ENCODE measurements around the gene MYH7. TPM values are rescaled to one million over a fixed set of nuclear protein-coding genes. Genes with fewer than 3 reads are reported as not detected.

MYH7 gene
- total RNA-seq, 1 experiment from 2014 or later, result not detected

GRCh38 chr14:23408307-23408630, 27.2 kb downstream of the MYH7 start:
- H3K36me3 Mint-ChIP-seq (ENCODE audit: insufficient read depth, unreplicated experiment), result no peaks in the 10 kb centered on the region
- H3K27ac Mint-ChIP-seq (ENCODE audit: low read depth, unreplicated experiment), result no peak overlapping the region
- BruUV-seq (replicated peaks), result no TSS peak
- H3K4me3 Mint-ChIP-seq (ENCODE audit: unreplicated experiment), result no peak overlapping the region
- ChIA-PET CTCF (no interaction called here), POLR2A (no interaction called here)
- H3K9me3 Mint-ChIP-seq (ENCODE audit: unreplicated experiment), result no peaks in the 10 kb centered on the region
- no peaks in the 10 kb centered on the region for H3K4me1 Mint-ChIP-seq (ENCODE audit: insufficient read depth, unreplicated experiment)
- intact Hi-C loops (cut with micrococcal nuclease), result no loop called here
- no peak for TF ChIP-seq CTCF (IDR thresholded peaks at IDR 0.05; ENCODE audit: unreplicated experiment)
- no peak for DNase-seq (ENCODE audit: unreplicated experiment)
- H3K27me3 Mint-ChIP-seq (ENCODE audit: insufficient read depth, unreplicated experiment), result peaks cover 71% of the 10 kb centered on the region

GRCh38 chr14:23407516-23408306, 27.7 kb downstream of the MYH7 start, which contains the start of gene MYH6:
TSS of gene MYH6 (minus strand) at chr14:23408273. CDS start at chr14:23407223, 1,050 bp downstream.
- H3K9me3 Mint-ChIP-seq (ENCODE audit: unreplicated experiment), result no peaks in the 10 kb centered on the region
- intact Hi-C loops (cut with micrococcal nuclease), result no loop called here
- ChIA-PET POLR2A (no interaction called here), CTCF (no interaction called here)
- H3K27ac Mint-ChIP-seq (ENCODE audit: low read depth, unreplicated experiment), result no peak within 1 kb of the TSS
- BruUV-seq (replicated peaks), result no TSS peak
- TF ChIP-seq CTCF (IDR thresholded peaks at IDR 0.05; ENCODE audit: unreplicated experiment), result no peak
- H3K27me3 Mint-ChIP-seq (ENCODE audit: insufficient read depth, unreplicated experiment), result peaks cover 77% of the 10 kb centered on the region
- no peak within 1 kb of the TSS for H3K4me3 Mint-ChIP-seq (ENCODE audit: unreplicated experiment)
- no peaks in the 10 kb centered on the region for H3K36me3 Mint-ChIP-seq (ENCODE audit: insufficient read depth, unreplicated experiment)
- H3K4me1 Mint-ChIP-seq (ENCODE audit: insufficient read depth, unreplicated experiment), result no peaks in the 10 kb centered on the region
- DNase-seq (ENCODE audit: unreplicated experiment), result no peak

GRCh38 chr14:23406725-23407355, 28.6 kb downstream of the MYH7 start:
- no peak overlapping the region for H3K4me3 Mint-ChIP-seq (ENCODE audit: unreplicated experiment)
- H3K27me3 Mint-ChIP-seq (ENCODE audit: insufficient read depth, unreplicated experiment), result peaks cover 86% of the 10 kb centered on the region
- no peaks in the 10 kb centered on the region for H3K36me3 Mint-ChIP-seq (ENCODE audit: insufficient read depth, unreplicated experiment)
- no peak for DNase-seq (ENCODE audit: unreplicated experiment)
- intact Hi-C loops (cut with micrococcal nuclease), result no loop called here
- H3K9me3 Mint-ChIP-seq (ENCODE audit: unreplicated experiment), result no peaks in the 10 kb centered on the region
- no peaks in the 10 kb centered on the region for H3K4me1 Mint-ChIP-seq (ENCODE audit: insufficient read depth, unreplicated experiment)
- H3K27ac Mint-ChIP-seq (ENCODE audit: low read depth, unreplicated experiment), result no peak overlapping the region
- CTCF ChIA-PET, result interaction anchor here (1.4 kb wide), 1 partner anchor 27 kb away, joined by 5 read pairs; no protein-coding TSS in a partner anchor
- POLR2A ChIA-PET, result interaction anchor here (1.0 kb wide), 1 partner anchor 12 kb away, joined by 3 read pairs; no protein-coding TSS in a partner anchor
- no peak for TF ChIP-seq CTCF (IDR thresholded peaks at IDR 0.05; ENCODE audit: unreplicated experiment)
- no TSS peak for BruUV-seq (replicated peaks)

GRCh38 chr14:23406244-23406643, 29.2 kb downstream of the MYH7 start:
- TF ChIP-seq CTCF (IDR thresholded peaks at IDR 0.05; ENCODE audit: unreplicated experiment), result no peak
- ChIA-PET POLR2A (interaction anchor here (1.0 kb wide), 1 partner anchor 12 kb away, joined by 3 read pairs; no protein-coding TSS in a partner anchor), CTCF (interaction anchor here (1.4 kb wide), 1 partner anchor 26 kb away, joined by 5 read pairs; no protein-coding TSS in a partner anchor)
- H3K9me3 Mint-ChIP-seq (ENCODE audit: unreplicated experiment), result no peaks in the 10 kb centered on the region
- H3K4me3 Mint-ChIP-seq (ENCODE audit: unreplicated experiment), result no peak overlapping the region
- no peaks in the 10 kb centered on the region for H3K36me3 Mint-ChIP-seq (ENCODE audit: insufficient read depth, unreplicated experiment)
- BruUV-seq (replicated peaks), result no TSS peak
- intact Hi-C loops (cut with micrococcal nuclease), result no loop called here
- no peak overlapping the region for H3K27ac Mint-ChIP-seq (ENCODE audit: low read depth, unreplicated experiment)
- no peaks in the 10 kb centered on the region for H3K4me1 Mint-ChIP-seq (ENCODE audit: insufficient read depth, unreplicated experiment)
- H3K27me3 Mint-ChIP-seq (ENCODE audit: insufficient read depth, unreplicated experiment), result peaks cover 90% of the 10 kb centered on the region
- DNase-seq (ENCODE audit: unreplicated experiment), result peak; percentile 6
